Immature natural killer cell (primary cell): Measurements from ENCODE around the gene PDCD7. TPM values are rescaled to one million over a fixed set of nuclear protein-coding genes. Genes with fewer than 3 reads are reported as not detected.
"Not testable (repeated sequence)": the region's sequence is repeated elsewhere in the genome, so short reads cannot be mapped to it uniquely, and the experiment has no call there.

Source experiments
- DNase-seq, 3 donors: peaks; one replicate each; pipeline ENCODE4 v3.0.0; 2022; ENCODE audit warnings: mixed read lengths in 1 of 3
- H3K27ac Mint-ChIP-seq, 6 donors: one replicate each; pipeline ENCODE4 v1.8.0; 2020; ENCODE audit warnings: mixed read lengths in 6 of 6, mild to moderate bottlenecking in 5 of 6, inconsistent platforms in 4 of 6, moderate library complexity in 3 of 6
- H3K27me3 Mint-ChIP-seq, 3 donors: one replicate each; pipeline ENCODE4 v1.8.0; 2020 to 2021; ENCODE audit warnings: low read depth in 3 of 3, mild to moderate bottlenecking in 3 of 3, mixed read lengths in 3 of 3, moderate library complexity in 3 of 3, inconsistent platforms in 1 of 3
- H3K36me3 Mint-ChIP-seq, 3 donors: one replicate each; pipeline ENCODE4 v1.8.0; 2020; ENCODE audit warnings: mixed read lengths in 3 of 3, inconsistent platforms in 2 of 3, mild to moderate bottlenecking in 2 of 3
- H3K4me1 Mint-ChIP-seq, 2 donors: one replicate each; pipeline ENCODE4 v1.8.0; 2020; ENCODE audit warnings: inconsistent platforms in 2 of 2, mild to moderate bottlenecking in 2 of 2, mixed read lengths in 2 of 2, moderate library complexity in 1 of 2
- H3K4me3 Mint-ChIP-seq, 5 donors: one replicate each; pipeline ENCODE4 v1.8.0; 2020; ENCODE audit warnings: mild to moderate bottlenecking in 5 of 5, mixed read lengths in 5 of 5, inconsistent platforms in 3 of 5, moderate library complexity in 3 of 5
- H3K9me3 Mint-ChIP-seq, 6 donors: one replicate each; pipeline ENCODE4 v1.8.0; 2020; ENCODE audit warnings: mild to moderate bottlenecking in 6 of 6, mixed read lengths in 6 of 6, inconsistent platforms in 4 of 6, moderate library complexity in 3 of 6
- polyA plus RNA-seq, 3 donors: library from polyadenylated mRNA; unstranded; fragments of 300-500 nt; fragmentation: Illumina TruSeq; gene quantifications; one replicate each; pipeline ENCODE4 v1.2.3, GENCODE V29; 2021

The PDCD7 gene
- polyA plus RNA-seq, 3 donors from 2014 or later: 8.9 to 14.7 (median 14.4) TPM

GRCh38 chr15:65093793-65094170 lies 39.8 kb downstream of the PDCD7 start:
- not testable (repeated sequence) for H3K36me3 Mint-ChIP-seq, H3K9me3 Mint-ChIP-seq, DNase-seq, H3K27ac Mint-ChIP-seq, H3K4me1 Mint-ChIP-seq, H3K27me3 Mint-ChIP-seq, H3K4me3 Mint-ChIP-seq

DNA sequence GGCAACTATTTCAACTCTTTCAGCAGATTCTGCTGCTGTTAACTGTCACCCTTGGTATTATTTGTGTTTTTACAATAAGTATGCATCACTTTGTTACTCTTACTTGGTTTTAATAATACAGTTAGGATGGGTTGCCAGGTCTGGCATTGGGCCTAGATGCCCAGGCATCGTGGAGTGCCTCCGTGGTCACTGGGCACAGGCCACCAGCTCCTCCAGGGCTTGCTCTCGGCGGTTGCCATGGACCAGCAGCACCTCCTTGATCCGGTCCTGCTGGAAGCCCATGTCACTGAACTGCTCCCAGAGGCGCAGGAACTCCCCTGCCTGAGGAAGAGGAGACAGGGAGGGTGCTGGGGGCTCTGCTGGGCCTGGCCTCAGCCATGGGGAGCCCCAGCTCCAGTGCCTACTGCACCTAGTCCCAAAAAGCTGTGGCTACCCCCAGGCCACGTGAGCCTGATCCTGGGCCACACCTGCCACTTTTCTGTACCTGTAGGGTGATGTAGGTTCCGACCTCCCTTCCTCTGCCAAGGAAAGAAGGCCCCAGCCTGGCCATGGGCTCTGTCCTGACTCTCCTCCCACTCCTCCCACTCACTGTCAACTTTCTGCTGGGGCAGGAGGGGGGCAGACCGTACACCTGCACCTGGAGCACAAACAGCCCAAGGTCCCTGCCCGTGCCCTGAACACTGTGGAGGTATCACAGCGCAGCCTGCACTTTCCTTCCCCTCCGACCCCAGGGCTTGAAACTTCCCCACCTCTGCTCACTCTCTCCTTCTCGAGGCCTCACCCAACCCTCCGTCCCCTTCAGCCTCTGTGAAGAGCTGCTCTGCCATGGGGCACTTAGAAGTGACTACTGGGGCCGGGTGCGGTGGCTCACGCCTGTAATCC lies 40.5 kb downstream of the PDCD7 start:
- Mint-ChIP-seq H3K27ac (no peak overlapping the region), H3K27me3 (peaks cover 0 to 2% (median 0%) of the 10 kb centered on the region in 3 donors), H3K36me3 (peaks cover 0 to 3% (median 3%) of the 10 kb centered on the region in 3 donors), H3K4me3 (no peak overlapping the region), H3K9me3 (no peaks in the 10 kb centered on the region), H3K4me1 (no peaks in the 10 kb centered on the region)
- DNase-seq: no peak

DNA sequence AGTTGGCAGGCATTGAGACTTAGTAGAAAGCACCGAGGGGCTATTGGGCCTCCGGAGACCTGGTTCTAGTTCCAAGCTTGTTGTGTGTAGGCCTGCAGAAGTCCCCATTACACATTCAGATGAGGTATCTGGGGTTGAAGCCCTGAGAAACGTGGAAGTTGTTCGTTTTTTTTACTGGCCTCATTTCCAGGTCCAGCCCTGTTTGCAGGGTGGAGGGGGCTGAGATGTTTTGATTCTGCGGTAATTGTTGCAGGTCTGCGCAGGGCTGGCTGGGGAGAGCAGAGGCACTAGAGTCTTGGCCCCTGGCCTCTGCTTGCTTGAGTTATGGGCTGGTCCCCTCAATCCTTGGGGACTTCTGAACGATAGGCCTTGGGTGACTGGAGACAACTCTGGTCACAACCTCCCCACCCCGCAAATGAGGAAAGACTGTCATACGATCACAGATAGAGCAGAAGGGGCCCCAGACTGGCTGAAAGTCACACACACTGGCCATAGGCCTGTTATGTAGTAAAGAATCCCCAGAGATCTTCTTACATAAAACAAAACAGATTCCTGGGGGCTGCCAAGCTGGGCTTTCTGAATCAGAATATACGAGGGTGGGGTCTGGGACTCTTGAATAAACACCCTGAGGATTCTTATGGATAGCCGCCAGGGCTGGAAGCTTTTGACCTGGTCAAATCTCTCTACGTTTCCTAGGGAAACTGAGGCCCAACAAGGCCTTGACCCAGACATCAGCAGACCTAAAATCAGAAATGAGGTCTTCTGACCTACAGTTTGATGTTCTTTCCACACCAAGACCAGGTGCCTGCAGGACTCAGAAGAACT lies 41.5 kb downstream of the PDCD7 start:
- no peaks in the 10 kb centered on the region for H3K36me3 Mint-ChIP-seq
- no peaks in the 10 kb centered on the region for H3K9me3 Mint-ChIP-seq
- H3K27ac Mint-ChIP-seq: no peak overlapping the region
- no peak overlapping the region for H3K4me3 Mint-ChIP-seq
- no peaks in the 10 kb centered on the region for H3K4me1 Mint-ChIP-seq
- peaks cover 0 to 2% (median 0%) of the 10 kb centered on the region in 3 donors for H3K27me3 Mint-ChIP-seq
- DNase-seq: no peak

GRCh38 chr15:65089206-65089824 lies 44.3 kb downstream of the PDCD7 start:
- DNase-seq: no peak
- H3K4me1 Mint-ChIP-seq: no peaks in the 10 kb centered on the region
- peaks cover 0 to 3% (median 0%) of the 10 kb centered on the region in 3 donors for H3K27me3 Mint-ChIP-seq
- no peaks in the 10 kb centered on the region for H3K9me3 Mint-ChIP-seq
- H3K4me3 Mint-ChIP-seq: no peak overlapping the region
- H3K27ac Mint-ChIP-seq: peak overlapping the region in 1 of 6 donors; percentile 29
- H3K36me3 Mint-ChIP-seq: no peaks in the 10 kb centered on the region

DNA sequence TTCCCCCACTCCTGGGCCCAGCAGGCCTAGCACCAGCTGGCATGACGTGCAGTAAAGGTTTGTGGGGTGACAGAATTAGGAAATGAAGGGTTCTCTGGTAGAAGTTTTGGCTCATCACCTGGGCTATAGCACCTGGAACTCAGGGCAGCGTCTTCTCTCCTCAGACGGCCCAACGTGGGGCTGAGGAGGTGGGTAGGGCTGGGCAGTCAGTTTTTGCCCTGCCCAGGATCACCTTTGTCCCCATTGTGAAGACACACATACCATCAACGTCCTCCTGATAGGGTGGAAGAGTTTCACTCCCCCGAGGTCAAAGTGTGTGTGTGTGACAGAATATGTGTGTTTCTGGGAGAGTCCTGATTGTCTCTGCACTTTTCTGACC lies 45.0 kb downstream of the PDCD7 start:
- H3K4me3 Mint-ChIP-seq: no peak overlapping the region
- H3K36me3 Mint-ChIP-seq: no peaks in the 10 kb centered on the region
- H3K4me1 Mint-ChIP-seq: no peaks in the 10 kb centered on the region
- no peak for DNase-seq
- peaks cover 0 to 7% (median 3%) of the 10 kb centered on the region in 3 donors for H3K27me3 Mint-ChIP-seq
- H3K27ac Mint-ChIP-seq: no peak overlapping the region
- H3K9me3 Mint-ChIP-seq: no peaks in the 10 kb centered on the region

GRCh38 chr15:65087873-65088642 lies 45.5 kb downstream of the PDCD7 start:
- no peaks in the 10 kb centered on the region for H3K9me3 Mint-ChIP-seq
- H3K27me3 Mint-ChIP-seq: peaks cover under 1 to 7% (median 3%) of the 10 kb centered on the region in 3 donors
- no peak for DNase-seq
- H3K4me1 Mint-ChIP-seq: no peaks in the 10 kb centered on the region
- no peak overlapping the region for H3K27ac Mint-ChIP-seq
- H3K36me3 Mint-ChIP-seq: no peaks in the 10 kb centered on the region
- H3K4me3 Mint-ChIP-seq: no peak overlapping the region

DNA sequence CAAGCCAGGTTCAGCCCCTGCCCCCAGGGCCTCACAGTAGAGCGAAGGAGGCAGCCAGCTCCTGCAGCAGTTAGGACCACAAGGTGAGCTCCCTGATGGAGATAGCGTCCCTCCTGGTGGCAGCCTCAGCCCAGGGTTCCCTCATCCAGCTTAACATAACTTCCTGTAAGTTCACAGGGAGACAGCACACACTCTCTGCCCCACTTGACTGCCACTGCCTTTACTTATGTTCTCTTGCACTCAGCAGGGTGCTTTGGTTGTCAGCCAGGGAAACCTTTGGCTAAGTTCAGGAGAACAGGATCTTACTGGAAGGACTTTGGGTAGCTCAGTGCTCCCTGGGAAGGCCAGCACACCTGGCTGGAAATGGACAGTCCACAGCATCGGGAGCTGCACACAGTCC lies 46.2 kb downstream of the PDCD7 start:
- Mint-ChIP-seq H3K4me3 (no peak overlapping the region), H3K27ac (no peak overlapping the region), H3K36me3 (no peaks in the 10 kb centered on the region), H3K27me3 (peaks cover 4 to 10% (median 7%) of the 10 kb centered on the region in 3 donors), H3K4me1 (peaks cover 3 to 6% of the 10 kb centered on the region in 2 donors), H3K9me3 (no peaks in the 10 kb centered on the region)
- DNase-seq: no peak

DNA sequence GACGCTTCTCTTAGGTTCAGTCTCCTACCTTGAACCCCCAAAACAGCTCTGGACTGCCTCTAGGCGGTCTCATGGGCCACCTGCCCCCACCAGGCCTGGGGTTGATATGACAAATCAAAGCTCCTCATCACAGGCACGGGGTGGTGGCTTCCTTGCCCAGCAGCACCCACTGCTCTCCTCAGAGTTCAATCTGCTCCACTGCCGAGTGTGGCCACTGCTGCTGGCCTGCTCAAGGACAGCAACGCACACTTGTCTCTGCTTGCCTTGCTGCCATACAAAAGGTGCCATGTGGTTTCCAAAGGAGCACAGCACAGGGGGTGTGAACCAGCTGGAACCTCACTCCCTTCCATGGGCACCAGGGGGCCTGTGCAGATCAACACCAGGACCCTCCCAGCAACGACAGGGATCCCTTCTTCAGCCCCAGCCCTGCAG lies 46.9 kb downstream of the PDCD7 start:
- Mint-ChIP-seq H3K36me3 (no peaks in the 10 kb centered on the region), H3K4me3 (no peak overlapping the region), H3K27ac (no peak overlapping the region), H3K27me3 (peaks cover 7 to 14% (median 7%) of the 10 kb centered on the region in 3 donors), H3K4me1 (peaks cover 3 to 8% of the 10 kb centered on the region in 2 donors), H3K9me3 (no peaks in the 10 kb centered on the region)
- DNase-seq: no peak

GRCh38 chr15:65085990-65086679 lies 47.5 kb downstream of the PDCD7 start:
- Mint-ChIP-seq H3K4me3 (no peak overlapping the region), H3K36me3 (no peaks in the 10 kb centered on the region), H3K4me1 (peaks cover 3 to 8% of the 10 kb centered on the region in 2 donors), H3K27me3 (peaks cover 7 to 18% (median 7%) of the 10 kb centered on the region in 3 donors), H3K27ac (no peak overlapping the region), H3K9me3 (no peaks in the 10 kb centered on the region)
- DNase-seq: no peak

DNA sequence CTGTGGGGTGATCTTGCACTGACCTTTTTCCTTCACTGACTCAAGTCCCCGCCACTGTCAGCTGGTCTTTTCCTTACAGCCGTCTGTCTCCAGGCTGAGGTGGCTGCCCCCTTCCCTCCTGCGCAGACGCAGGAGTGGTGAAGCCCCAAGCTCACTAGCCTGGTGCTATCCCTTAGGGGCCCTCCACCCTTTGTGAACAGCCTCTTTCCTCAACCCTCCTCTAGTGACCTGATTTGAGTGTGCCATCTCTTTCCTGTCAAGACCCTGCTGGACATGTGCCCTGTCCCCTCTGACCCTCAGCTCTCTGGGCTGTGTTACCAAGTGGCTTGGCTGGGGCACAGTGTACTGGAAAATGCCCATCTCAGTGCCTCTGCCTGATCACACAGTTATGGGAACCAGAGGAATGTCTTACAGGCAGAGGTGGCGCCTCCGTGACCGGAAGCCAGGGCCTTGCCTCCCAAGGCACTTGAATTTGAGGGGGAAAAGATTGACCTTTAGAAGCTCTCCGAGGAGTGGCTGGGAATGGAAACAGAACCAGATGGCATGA lies 48.3 kb downstream of the PDCD7 start:
- peaks cover 7 to 18% (median 7%) of the 10 kb centered on the region in 3 donors for H3K27me3 Mint-ChIP-seq

GRCh38 chr15:65084500-65085206 lies 49.0 kb downstream of the PDCD7 start:
- H3K27ac Mint-ChIP-seq: no peak overlapping the region
- peaks cover 3 to 8% of the 10 kb centered on the region in 2 donors for H3K4me1 Mint-ChIP-seq
- DNase-seq: no peak
- H3K27me3 Mint-ChIP-seq: peaks cover 7 to 18% (median 7%) of the 10 kb centered on the region in 3 donors
- H3K9me3 Mint-ChIP-seq: no peaks in the 10 kb centered on the region
- no peaks in the 10 kb centered on the region for H3K36me3 Mint-ChIP-seq
- H3K4me3 Mint-ChIP-seq: no peak overlapping the region

More for the DNA sequence above, 48.3 kb downstream of the PDCD7 start:
- Mint-ChIP-seq H3K4me3 (no peak overlapping the region), H3K27ac (no peak overlapping the region), H3K9me3 (no peaks in the 10 kb centered on the region), H3K36me3 (no peaks in the 10 kb centered on the region), H3K4me1 (peaks cover 3 to 8% of the 10 kb centered on the region in 2 donors)
- DNase-seq: no peak

- peaks cover 8 to 22% (median 12%) of the 10 kb centered on the region in 3 donors for H3K27me3 Mint-ChIP-seq
- H3K9me3 Mint-ChIP-seq: no peaks in the 10 kb centered on the region
- no peaks in the 10 kb centered on the region for H3K36me3 Mint-ChIP-seq
- no peak overlapping the region for H3K4me3 Mint-ChIP-seq
- H3K4me1 Mint-ChIP-seq: peaks cover 3 to 8% of the 10 kb centered on the region in 2 donors
- H3K27ac Mint-ChIP-seq: no peak overlapping the region
- no peak for DNase-seq
Measured at GRCh38 chr15:65083262-65083701, 50.3 kb downstream of the PDCD7 start.
